GM19239 (cell line): ENCODE results near the gene SLC4A8.

Experiments used
- DNase-seq: peaks from one replicate; pipeline ENCODE4 v3.0.0; 2011; ENCODE audit warnings: low spot score; ENCODE audit not compliant: insufficient read length
- FAIRE-seq: peaks from 2 replicates; lab custom pipeline; 2011; peaks lifted over from hg19 to GRCh38; lab: Jason Lieb, UNC

Gene SLC4A8

DNA sequence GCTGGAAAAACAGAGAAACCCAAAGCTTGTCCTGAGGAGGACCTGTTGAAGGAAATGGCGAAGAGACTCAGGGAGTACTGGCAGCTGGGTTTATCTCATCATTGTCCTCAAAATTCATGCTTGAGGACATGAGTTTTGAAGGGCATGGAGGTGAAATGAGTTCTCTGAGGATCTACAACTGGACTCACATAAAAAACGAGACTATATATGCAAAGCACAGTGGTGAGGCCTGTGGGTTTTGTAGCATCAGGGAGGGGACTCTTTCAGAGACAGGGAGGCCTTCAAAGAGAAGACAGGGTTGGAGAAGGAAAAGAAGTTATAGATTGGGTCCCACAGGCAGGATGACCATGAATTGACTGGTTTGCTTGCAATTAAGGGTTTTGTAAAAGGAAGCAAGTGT, 95.1 kb downstream of the SLC4A8 start:
- FAIRE-seq (peak; percentile 64), DNase-seq (no peak)

DNA sequence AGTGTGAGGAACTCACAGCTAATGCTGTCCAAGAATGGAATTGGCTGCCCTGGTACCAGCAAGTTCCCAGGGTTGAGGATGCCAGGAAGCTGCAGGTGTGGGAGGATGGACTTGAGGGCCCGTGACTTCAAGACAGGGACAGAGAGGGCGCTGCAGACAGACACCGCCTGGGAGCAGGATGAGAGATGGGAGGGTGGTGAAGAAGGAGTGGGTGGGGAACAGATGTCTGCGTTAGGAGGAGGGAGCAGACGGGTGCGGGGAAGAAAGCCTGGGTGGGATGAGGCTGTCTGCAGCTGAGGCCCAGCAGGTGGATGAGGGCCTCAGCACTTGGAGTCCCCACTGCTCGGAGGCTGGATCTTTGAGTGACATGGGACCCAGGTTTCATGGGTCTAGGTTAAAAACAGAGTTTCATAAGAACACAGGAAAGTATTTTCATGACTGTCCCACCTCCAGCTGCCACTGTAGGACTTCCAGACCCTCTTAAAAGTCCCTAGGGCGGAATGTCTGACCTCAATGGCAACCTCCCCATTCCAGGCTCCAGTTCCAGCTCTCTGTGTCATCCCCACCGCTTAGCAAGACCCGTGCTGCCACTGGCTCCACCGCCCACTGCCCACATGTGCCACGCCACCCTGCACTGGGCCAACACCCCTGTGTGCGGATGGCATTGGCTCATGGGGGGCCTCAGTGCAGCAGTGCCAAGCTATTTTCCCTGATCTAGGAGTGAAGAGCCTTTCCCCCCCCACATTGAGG, 96.1 kb downstream of the SLC4A8 start:
- no peak for DNase-seq
- no peak for FAIRE-seq

DNA sequence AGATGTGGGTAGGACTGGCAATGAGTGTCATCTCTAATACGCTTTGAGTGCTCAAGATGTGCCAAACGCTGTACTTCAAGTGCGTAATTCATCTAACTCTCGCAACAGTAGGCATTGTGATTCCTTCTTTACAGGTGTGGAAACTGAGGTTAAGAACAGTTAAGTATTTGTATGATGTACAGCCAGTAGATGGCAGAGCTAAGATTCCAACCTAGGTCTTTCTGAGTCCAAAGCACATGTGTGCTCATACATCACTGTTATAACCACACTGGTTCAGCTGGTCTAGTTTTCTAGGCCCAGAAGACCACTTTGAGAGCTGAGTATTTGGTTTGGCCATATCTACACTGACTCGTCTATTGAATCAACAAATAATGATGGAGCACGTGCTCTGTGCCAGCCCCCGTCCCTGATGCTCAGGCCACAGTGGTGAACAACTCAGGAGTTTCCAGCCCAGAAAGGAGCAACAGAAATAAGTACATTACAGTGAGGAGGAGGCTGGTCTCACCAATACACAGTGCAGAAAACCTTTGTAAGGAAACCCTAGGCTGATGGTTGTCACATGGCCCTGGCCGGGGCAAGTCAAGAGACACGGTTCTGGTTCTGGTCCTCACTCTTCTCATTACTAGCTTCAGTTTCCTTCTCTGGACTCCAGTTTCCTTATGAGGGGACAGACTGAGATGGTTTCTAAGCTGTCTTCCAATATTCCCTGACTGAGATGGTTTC, 97.1 kb downstream of the SLC4A8 start:
- FAIRE-seq (no peak), DNase-seq (no peak)

DNA sequence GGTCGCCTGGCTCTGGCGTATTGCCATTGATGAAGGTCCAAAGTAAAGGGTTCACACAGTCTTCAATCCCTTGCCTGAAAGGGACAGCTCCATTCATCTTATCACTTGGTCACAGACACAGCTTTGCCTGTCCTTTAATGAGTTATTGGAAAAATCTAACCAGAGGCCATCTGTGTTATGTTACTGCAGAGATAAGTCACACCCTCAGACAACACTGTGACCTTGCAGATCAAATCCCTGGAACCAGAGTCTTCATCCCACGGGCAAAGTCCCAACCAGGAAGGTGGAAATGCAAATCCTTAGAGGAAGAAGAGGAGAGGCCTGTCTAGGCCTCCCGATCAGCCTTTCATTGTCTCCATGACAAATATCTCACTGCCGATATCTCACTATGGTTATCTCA, 98.1 kb downstream of the SLC4A8 start:
- DNase-seq (no peak), FAIRE-seq (no peak)

DNA sequence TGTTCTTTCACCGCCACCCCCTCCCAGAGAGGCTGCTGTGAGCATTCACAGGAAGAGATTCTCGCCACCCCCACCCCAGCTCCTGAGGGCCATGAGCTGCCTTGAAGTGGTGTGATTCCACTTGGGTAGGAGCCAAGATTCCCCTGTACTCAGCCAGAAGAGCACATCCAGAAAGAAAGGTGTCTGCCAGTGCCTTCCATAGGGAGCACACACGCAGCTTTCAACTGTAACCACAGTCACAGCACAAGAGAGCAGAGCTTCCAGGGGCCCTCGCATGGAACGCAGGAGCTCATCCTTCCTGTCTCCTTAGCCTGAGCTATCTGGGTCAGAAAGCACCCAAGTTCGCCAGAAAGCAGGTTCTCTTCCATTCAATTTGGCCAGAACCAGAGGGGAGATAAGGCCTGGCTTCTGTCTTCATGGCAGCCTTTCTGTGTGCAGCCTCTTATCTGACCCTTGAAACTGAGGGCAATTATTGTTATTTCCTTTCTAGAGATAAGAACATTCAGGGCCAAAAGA, 99.8 kb downstream of the SLC4A8 start:
- no peak for FAIRE-seq
- no peak for DNase-seq

DNA sequence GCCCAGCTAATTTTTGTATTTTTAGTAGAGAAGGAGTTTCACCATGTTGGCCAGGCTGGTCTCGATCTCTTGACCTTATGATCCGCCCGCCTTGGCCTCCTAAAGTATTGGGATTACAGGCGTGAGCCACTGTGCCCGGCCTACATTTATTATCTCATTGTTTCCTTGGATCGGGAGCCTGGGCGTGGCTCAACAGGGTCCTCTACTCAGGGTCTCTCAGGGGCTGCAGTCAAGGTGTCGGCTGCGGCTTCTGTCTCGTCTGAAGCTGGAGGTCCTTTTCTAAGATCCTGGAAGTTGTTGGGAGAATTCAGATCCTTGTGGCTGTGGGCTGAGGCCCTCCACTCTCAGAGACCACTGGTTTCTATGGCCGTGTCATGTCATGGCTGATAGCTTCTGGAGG, 100.9 kb downstream of the SLC4A8 start:
- no peak for DNase-seq
- no peak for FAIRE-seq

DNA sequence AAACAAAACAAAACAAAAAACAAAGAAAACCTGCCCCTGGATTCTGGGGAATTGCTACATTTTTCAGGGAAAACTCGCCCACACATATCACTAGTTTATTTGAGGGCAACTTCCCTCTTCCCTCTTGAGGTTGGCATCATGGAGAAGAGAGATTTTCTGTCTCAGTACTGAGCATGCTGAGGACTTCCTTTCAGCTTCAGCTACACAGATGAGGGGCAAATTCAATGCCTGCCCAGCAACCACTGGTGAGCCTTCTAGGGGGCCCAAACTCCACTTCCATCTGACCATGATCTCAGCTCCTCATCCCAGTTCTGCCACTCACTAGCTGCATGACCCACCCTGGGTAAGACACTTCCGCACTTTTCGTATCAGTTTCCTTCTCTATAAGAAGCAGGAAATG, 103.3 kb downstream of the SLC4A8 start:
- FAIRE-seq (no peak), DNase-seq (no peak)

DNA sequence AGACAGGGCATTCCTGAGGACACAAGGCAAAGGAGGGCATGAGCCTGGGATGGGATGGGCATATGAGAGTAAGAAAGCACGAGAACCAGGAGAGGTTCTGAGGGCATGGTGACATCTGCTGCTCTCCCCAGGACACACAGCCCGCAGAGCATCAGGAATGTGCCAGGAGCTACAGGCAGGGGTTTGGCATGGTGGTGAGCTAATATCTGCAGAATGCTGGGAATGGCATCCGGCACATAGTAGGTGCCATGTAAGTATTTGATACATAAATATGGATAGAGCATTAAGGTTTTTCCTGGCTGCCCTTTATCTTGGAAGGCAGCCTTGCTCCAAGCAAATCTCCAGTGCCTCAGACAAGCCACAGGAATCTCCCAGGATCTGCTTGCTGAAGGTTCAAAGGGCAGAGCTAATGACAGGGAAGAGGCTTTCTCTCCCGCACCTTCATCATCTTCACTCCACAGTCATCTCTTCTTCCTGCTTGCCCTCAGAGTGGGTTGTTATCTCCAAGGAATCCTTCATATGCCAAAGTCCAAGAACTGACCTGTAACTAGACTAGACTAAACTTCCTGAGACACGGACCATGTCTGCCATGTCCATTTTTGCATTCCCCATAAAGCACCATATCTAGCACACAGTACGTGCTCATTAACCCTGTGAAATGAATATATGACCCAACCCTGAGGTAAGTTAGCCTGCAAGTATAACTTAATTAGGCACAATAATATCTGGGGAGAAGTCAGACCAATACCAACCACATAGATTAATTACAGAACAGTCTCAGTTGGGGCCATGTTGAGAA, 104.4 kb downstream of the SLC4A8 start:
- DNase-seq: no peak
- FAIRE-seq: no peak

DNA sequence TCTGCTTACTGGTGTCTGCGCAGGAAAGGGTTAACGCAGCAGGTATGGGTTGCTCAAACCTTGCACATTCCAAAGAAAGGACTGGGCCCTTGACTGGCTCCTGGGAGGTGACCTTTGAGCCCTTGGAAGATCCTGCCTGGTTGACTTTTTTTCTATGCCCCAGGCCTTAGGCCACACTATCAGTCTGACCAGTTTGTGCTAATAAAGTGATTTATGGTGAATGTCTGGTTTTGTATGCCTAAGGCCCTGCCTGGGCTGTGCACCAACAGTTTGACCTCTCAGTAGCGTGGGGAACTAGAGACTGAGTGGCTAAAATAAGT, 105.0 kb downstream of the SLC4A8 start:
- FAIRE-seq (no peak), DNase-seq (no peak)

DNA sequence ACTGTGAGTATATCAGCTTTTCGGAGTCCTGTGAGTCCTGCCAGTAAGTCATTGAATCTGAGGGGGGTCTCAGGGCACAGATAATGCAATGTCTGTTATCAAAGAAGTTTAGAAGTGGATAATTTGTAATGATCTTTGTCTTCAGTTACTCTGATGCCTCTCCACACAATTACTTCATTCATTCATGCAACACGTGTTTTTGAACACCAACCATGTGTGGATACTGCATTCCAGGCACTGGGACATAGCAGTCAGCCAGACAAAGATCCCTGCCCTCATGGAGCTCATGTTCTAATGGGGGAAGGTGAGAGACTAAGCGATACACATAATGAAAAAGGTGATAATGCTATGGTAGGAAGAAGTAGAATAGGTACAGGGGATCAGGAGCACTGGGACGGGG, 105.6 kb downstream of the SLC4A8 start:
- DNase-seq: no peak
- FAIRE-seq: no peak

DNA sequence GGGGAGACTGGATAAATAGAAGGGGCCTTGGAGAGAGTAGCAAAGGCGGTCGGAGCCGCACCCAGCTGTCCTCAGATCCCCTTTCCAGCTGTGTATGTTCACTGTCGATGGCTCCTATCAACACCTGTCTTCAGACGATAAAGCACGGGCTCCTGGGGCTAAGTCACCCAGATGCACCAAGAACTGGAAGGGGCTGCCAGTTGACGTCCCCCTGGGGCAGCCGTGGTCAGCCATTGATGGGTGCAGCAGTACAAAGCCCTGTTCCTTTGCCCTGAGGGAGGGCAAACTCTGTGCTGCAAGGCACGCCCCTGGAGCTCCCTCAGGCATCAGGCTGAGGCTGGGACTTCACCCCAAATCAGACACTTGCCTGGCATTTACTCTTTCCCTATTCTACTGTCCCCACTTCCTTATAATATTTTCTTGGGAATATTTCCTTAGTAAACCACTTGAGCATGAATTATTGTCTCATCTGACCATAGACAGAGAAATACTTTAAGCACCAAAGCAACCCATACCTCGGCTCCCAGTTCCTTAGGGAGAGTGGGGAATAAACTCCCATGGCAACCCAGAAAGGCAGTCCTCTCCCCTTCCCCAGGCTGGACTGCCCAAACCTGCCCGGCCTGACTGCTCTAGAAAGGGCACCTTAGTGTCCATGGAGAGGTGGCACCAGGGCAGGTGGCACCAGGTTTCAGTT, 106.8 kb downstream of the SLC4A8 start:
- FAIRE-seq (no peak), DNase-seq (no peak)

DNA sequence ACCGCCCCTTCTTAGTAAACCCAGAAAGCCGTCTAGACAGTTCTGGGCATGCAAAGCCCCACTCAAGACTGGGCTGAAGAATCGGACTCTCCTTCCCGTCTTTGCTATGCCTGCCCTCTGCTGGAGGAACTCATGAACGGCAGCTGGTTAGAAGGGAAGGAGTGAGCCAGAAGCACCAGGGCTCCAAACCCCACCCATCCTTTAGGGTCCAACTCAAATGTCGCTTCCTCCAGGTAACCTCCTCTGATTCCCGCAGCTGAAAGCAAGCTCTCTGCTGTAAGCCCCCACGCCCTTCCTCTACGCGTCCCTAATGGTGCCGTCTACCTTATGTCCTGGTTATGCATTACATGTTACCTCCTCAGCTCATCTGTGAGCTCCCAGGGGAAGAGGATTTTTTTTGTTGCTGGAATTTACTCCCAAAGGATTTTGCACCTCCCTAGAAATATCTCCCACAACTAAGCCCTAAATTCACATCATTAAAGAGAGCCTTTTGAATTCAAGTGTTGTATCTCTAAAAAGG, 107.4 kb downstream of the SLC4A8 start:
- FAIRE-seq (peak; percentile 93), DNase-seq (peak; percentile 74)

DNA sequence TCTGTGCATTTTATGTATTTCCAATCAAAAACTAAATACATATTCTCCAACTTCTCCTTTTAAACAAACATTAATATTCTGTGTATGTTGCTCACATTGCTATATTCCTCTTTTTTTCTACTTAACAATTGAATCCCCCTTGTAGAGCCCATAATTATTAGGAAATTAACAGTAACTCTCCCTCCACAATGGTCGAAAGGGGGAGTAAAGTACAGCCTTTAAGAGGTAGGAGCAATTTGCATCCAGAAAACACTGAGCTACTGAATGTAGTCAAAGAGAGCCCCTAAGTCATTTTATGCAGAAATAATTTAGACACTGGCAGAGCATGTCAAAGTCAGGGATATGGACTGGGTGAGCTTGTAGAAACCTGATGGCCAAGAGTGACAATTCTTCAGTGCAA, 109.2 kb downstream of the SLC4A8 start:
- FAIRE-seq: no peak
- no peak for DNase-seq

DNA sequence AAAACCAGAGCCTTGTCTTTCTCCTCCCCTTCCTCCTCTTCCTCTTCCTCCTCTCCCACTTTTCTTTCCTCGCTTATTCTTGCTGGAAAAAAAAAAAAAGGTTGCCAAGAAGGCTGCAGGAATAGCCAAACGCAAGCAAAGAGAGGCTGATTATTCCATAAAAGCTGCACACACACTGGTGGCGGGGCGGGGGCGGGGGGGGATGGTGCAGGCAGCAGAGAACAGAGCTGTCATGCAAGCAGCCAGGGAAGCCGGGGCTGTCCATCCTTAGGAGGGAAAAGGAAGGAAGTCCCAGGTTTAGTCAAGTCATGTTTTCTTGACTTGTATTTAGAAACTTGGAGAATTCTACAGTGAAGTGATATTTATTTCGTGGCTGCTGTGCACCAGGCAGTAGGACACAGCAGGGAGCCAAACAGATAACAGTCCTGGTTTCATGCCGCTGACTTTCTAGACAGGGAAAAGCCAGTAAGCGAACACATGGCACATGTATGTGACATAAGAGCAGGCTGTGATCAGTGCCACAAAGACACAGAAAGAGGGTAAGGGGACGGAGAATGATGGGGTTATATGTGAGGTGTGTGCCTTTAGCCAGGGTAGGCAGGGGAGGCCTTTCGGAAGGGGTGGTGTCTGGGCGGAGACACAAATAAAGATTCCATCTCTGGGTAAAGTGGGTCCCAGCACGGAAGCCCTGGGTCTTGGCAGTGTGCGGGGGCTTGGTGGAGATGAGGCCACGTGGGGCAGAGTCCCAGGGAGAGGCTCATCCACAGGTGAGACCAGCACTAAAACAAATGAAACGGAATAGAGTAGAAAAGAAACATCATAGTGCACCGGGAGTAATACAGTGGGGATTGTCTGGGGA, 109.8 kb downstream of the SLC4A8 start:
- DNase-seq (no peak), FAIRE-seq (no peak)

DNA sequence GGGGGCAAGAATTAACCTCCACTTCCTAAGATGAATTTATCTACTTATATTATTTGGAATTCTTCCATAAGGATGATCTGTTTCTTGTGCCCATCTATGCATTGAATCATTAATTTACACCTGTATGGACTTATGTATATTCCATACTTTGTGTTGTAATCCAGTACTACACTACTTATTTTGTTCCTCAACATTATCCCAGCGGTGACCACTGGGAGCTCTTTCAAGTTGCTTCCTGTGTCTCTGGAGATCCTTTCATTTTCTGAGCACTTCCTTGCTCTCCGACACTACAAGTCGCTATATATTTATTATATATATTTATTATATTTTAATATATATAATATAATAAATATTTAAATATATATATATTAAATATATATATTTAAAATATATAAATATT, 111.5 kb downstream of the SLC4A8 start:
- FAIRE-seq: no peak
- no peak for DNase-seq

DNA sequence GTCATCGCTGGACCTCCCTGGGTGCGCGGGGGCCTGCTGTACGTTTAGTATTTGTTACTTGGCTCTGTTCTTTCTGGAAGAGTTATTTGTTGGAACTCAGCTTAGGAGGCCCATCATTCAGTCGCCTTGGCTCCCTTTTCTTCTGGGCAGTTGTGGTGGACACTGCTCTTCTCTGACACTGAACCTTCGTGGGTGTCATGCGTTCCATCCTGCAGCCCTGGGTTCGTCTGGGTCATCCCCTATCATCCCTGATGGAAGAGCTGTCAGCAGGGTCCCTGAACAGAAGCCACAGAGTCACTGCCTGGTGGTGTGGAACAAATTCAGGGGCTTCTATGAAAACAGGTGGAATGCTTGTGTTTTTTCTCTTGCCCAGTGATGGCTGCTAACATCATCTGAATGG, 113.5 kb downstream of the SLC4A8 start:
- FAIRE-seq: no peak
- no peak for DNase-seq

DNA sequence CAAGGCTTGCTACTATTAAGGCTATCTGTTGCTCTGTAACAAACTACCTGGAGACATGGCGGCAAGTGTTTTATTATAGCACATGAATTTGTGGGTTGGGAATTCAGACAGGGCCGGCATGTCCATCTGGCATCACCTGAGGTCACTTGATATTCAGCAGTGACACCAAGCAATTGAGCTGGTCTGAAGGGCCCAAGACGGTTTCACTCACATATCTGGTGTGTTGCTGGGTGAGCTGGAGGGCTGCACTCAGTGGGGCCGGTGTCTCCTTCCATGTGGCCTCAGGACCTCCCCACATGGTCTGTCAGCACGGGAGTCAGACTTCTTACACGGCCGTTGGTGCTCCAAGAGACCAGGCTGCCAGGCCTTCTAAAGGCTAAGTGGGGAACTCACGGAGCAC, 114.0 kb downstream of the SLC4A8 start:
- DNase-seq: no peak
- FAIRE-seq: no peak

DNA sequence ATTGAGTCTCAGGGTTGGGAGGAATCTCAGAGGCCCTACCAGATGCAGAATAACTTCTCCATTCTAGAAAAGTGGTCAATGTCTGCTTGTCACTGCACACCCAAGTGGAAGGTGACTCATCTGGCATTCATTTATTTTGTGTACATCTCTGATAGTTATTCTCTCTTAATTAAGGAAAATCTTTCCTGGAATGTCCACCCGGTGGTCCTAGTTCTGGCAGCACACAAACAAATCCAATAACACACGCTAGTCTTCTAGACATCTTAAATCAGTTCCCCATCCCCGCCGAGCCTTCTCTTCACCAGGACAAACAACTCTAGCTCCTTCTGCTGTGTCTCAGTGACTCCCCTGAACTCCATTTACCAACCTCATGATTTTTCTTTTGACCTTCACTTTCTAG, 116.4 kb downstream of the SLC4A8 start:
- FAIRE-seq (no peak), DNase-seq (no peak)

DNA sequence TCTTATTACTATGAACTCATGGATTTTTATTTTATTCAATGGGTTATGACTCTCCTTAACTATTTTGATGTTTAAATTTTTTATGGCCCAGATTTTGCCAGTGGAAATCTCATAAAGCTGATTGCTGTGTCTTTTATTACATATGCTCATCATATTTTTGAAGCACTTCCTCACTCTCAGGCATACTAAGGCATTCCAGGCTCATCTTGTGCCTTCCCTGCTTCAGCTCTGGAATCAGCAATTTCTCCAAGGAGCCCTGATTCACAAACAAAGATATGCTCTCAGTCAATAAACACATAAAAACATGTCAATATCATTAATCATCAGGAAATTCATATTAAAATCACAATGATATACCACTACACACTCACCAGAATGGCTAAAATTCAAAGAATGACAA, 121.5 kb downstream of the SLC4A8 start:
- FAIRE-seq: no peak
- DNase-seq: no peak
